Neural progenitor cell (in vitro differentiated cells): ENCODE measurements around the gene LYRM4. TPM values are rescaled to one million over a fixed set of nuclear protein-coding genes. Genes with fewer than 3 reads are reported as not detected.
A peak's percentile ranks its signal among the peaks of the same experiment; 100 is the strongest.

Experiments used
- DNase-seq: peaks from one replicate; pipeline ENCODE4 v3.0.0-alpha.2; 2016; ENCODE audit warnings: low spot score
- H2AFZ ChIP-seq: fragments of 200-600 bp; sonication (generic); replicated peaks from 2 replicates; pipeline ENCODE4 v1.6.1; 2016; ENCODE audit warnings: antibody characterized with exemption
- H3F3A ChIP-seq: fragments of 200-600 bp; sonication (generic); 2 replicates; pipeline ENCODE4 v1.6.1; 2016; ENCODE audit warnings: antibody characterized with exemption, low read depth
- H3K27ac ChIP-seq: fragments of 200-600 bp; sonication (generic); 2 replicates; pipeline ENCODE4 v1.5.1; 2016; ENCODE audit warnings: mild to moderate bottlenecking
- H3K27me3 ChIP-seq: fragments of 200-600 bp; sonication (generic); 2 replicates; pipeline ENCODE4 v1.6.1; 2016; ENCODE audit warnings: mild to moderate bottlenecking, moderate library complexity
- H3K36me3 ChIP-seq: fragments of 200-600 bp; sonication (generic); 2 replicates; pipeline ENCODE4 v1.5.1; 2016
- H3K4me1 ChIP-seq: fragments of 200-600 bp; sonication (generic); 2 replicates; pipeline ENCODE4 v1.6.1; 2016; ENCODE audit warnings: mixed run types
- H3K4me2 ChIP-seq: fragments of 200-600 bp; sonication (generic); 2 replicates; pipeline ENCODE4 v1.6.1; 2016
- H3K4me3 ChIP-seq: fragments of 200-600 bp; sonication (generic); 2 replicates; pipeline ENCODE4 v1.5.1; 2016
- H3K79me2 ChIP-seq: fragments of 200-600 bp; sonication (generic); 2 replicates; pipeline ENCODE4 v1.6.1; 2016; ENCODE audit warnings: low read depth
- H3K9ac ChIP-seq: fragments of 200-600 bp; sonication (generic); 2 replicates; pipeline ENCODE4 v1.6.1; 2016
- H3K9me3 ChIP-seq: fragments of 200-600 bp; sonication (generic); 2 replicates; pipeline ENCODE4 v1.5.1; 2016; ENCODE audit warnings: low read depth
- H4K20me1 ChIP-seq: fragments of 200-600 bp; sonication (generic); 2 replicates; pipeline ENCODE4 v1.6.1; 2016; ENCODE audit warnings: low read depth
- H3K27ac Mint-ChIP-seq: 3 replicates; pipeline ENCODE4 v1.8.0; 2021; ENCODE audit warnings: mixed read lengths
- H3K27me3 Mint-ChIP-seq: 2 replicates; pipeline ENCODE4 v1.8.0; 2022; ENCODE audit warnings: low read depth, mild to moderate bottlenecking, inconsistent platforms, moderate library complexity, mixed read lengths; ENCODE audit not compliant: insufficient read depth
- H3K36me3 Mint-ChIP-seq: 3 replicates; pipeline ENCODE4 v1.8.0; 2021; ENCODE audit warnings: mixed read lengths
- H3K4me1 Mint-ChIP-seq: 3 replicates; pipeline ENCODE4 v1.8.0; 2021; ENCODE audit warnings: mixed read lengths
- H3K4me3 Mint-ChIP-seq: 3 replicates; pipeline ENCODE4 v1.8.0; 2021; ENCODE audit warnings: mild to moderate bottlenecking, moderate library complexity, mixed read lengths
- H3K9me3 Mint-ChIP-seq: 3 replicates; pipeline ENCODE4 v1.8.0; 2020; ENCODE audit warnings: mixed read lengths
- EZH2 ChIP-seq: fragments of 200-600 bp; sonication (generic); IDR thresholded peaks from 2 replicates; pipeline ENCODE4 v1.6.1; 2017; ENCODE audit warnings: antibody characterized with exemption, mild to moderate bottlenecking, moderate library complexity
- EZH2phosphoT487 ChIP-seq: fragments of 200-600 bp; sonication (generic); IDR thresholded peaks from 2 replicates; pipeline ENCODE4 v1.6.1; 2017; ENCODE audit warnings: antibody characterized with exemption
- total RNA-seq: library from RNA; depleted of rRNA; stranded (reverse); fragments of >200 nt; gene quantifications from 2 replicates; pipeline ENCODE4 v1.2.3, GENCODE V29; 2015; ENCODE audit warnings: low replicate concordance
- TF ChIP-seq, protein P1 (sequence below): fragments of 200-600 bp; sonication (generic); IDR thresholded peaks from 2 replicates; pipeline ENCODE4 v1.5.1; 2017; ENCODE audit warnings: antibody characterized with exemption, mild to moderate bottlenecking

The LYRM4 gene
- total RNA-seq, 1 donor from 2014 or later, result 23.9 TPM

- TF ChIP-seq, protein P1, sequence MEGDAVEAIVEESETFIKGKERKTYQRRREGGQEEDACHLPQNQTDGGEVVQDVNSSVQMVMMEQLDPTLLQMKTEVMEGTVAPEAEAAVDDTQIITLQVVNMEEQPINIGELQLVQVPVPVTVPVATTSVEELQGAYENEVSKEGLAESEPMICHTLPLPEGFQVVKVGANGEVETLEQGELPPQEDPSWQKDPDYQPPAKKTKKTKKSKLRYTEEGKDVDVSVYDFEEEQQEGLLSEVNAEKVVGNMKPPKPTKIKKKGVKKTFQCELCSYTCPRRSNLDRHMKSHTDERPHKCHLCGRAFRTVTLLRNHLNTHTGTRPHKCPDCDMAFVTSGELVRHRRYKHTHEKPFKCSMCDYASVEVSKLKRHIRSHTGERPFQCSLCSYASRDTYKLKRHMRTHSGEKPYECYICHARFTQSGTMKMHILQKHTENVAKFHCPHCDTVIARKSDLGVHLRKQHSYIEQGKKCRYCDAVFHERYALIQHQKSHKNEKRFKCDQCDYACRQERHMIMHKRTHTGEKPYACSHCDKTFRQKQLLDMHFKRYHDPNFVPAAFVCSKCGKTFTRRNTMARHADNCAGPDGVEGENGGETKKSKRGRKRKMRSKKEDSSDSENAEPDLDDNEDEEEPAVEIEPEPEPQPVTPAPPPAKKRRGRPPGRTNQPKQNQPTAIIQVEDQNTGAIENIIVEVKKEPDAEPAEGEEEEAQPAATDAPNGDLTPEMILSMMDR, result no peak
- TF ChIP-seq EZH2phosphoT487 (no peak), EZH2 (no peak)
- H4K20me1 ChIP-seq, result no peaks in the 10 kb centered on the region
- Mint-ChIP-seq H3K4me3 (no peak overlapping the region), H3K4me1 (no peaks in the 10 kb centered on the region), H3K27ac (no peak overlapping the region), H3K27me3 (no peaks in the 10 kb centered on the region), H3K36me3 (no peaks in the 10 kb centered on the region), H3K9me3 (no peaks in the 10 kb centered on the region)
- H3K9ac ChIP-seq, result no peak overlapping the region
- no peak overlapping the region for H2AFZ ChIP-seq
- no peaks in the 10 kb centered on the region for H3K9me3 ChIP-seq
- no peak overlapping the region for H3K4me3 ChIP-seq
- no peaks in the 10 kb centered on the region for H3K79me2 ChIP-seq
- H3F3A ChIP-seq, result no peaks in the 10 kb centered on the region
- DNase-seq, result no peak
- H3K36me3 ChIP-seq, result no peaks in the 10 kb centered on the region
- H3K4me2 ChIP-seq, result no peak overlapping the region
- H3K27ac ChIP-seq, result no peak overlapping the region
- no peaks in the 10 kb centered on the region for H3K4me1 ChIP-seq
- no peaks in the 10 kb centered on the region for H3K27me3 ChIP-seq
Observed at GRCh38 chr6:5120011-5120410, 140.7 kb downstream of the LYRM4 start.

DNA sequence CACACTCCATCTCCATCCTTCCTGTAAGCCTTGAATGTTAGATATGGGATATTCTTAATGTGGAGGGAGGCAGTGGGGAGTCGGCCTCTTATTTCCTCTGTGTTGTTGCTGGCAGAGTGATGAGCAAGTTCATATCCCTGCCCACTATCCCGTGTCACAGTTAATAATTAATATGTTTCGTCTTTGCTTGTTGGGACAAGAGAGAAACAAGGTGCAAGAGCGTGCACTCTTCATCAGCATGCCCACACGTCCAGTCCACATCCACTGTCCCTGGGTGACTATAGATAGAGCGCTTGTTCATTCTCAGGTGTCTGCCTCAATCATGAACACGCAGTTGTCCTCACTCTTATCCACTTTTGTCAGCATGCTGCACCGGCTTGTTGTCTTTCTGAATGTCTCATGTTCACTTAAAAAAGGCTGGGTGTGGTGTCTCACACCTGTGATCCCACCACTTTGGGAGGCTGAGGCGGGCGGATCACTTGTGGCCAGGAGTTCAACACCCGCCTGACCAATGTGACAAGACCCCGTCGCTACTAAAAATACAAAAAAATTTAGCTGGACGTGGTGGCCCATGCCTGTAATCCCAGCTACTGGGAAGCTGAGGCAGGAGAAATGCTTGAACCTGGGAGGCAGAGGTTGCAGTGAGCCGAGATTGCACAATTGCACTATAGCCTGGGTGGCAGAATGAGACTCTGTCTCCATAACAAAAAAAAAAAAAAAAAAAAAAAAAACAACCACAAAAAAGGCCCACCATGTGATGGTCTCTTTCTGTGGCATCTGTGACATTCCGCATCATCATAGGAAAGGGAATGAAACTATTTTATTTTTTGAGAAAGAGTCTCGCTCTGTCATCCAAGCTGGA, 141.4 kb downstream of the LYRM4 start:
- Mint-ChIP-seq H3K27me3 (no peaks in the 10 kb centered on the region), H3K27ac (no peak overlapping the region), H3K4me3 (peak overlapping the region; percentile 25), H3K36me3 (no peaks in the 10 kb centered on the region), H3K9me3 (no peaks in the 10 kb centered on the region), H3K4me1 (no peaks in the 10 kb centered on the region)
- no peaks in the 10 kb centered on the region for H3K79me2 ChIP-seq
- no peak overlapping the region for H3K9ac ChIP-seq
- no peaks in the 10 kb centered on the region for H3K36me3 ChIP-seq
- no peak for DNase-seq
- H3K27me3 ChIP-seq, result no peaks in the 10 kb centered on the region
- no peaks in the 10 kb centered on the region for H3K4me1 ChIP-seq
- H3K27ac ChIP-seq, result no peak overlapping the region
- no peak overlapping the region for H3K4me3 ChIP-seq
- H2AFZ ChIP-seq, result no peak overlapping the region
- H4K20me1 ChIP-seq, result no peaks in the 10 kb centered on the region
- H3K4me2 ChIP-seq, result no peak overlapping the region
- H3F3A ChIP-seq, result no peaks in the 10 kb centered on the region
- TF ChIP-seq EZH2phosphoT487 (no peak), EZH2 (no peak)
- TF ChIP-seq, protein P1, result no peak
- no peaks in the 10 kb centered on the region for H3K9me3 ChIP-seq

DNA sequence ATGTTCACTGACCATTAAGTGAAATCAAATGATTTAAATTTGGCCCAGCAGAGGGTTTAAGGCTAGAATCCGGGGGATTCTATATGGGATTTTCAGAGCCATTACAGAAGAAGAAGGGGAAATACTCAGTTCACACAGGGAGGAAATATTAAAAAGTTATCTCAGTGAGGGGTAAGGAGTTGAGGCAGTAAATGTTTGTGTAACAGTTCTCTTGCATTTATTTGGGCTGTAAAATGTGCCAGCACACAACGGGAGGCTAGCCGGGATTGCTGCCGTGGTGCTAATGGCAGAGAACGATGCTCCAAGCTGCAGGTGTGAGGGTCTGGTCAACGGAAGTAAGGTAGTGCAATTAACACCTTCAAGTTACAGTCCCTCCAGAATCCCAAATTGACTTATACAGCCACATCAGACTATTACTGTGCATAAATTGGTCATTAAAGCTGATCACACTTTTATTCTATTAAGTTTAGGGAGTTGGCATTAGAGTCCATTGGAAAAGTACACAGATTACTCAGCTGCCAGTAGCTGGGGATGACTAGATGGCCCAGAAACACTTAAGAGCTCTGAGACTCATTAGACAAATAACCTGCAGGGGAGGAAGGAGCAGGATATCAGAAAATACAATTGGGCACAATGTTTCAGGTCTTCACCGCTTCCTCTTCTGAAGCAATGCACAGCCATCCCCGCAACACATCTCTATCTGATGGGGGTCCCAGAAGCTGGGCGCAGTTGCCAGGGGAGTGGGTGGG, 144.3 kb downstream of the LYRM4 start:
- H3K9me3 Mint-ChIP-seq, result no peaks in the 10 kb centered on the region
- no peak overlapping the region for H3K4me3 ChIP-seq
- H3K4me1 Mint-ChIP-seq, result no peaks in the 10 kb centered on the region
- H3K4me3 Mint-ChIP-seq, result no peak overlapping the region
- no peak overlapping the region for H3K9ac ChIP-seq
- TF ChIP-seq EZH2 (no peak), EZH2phosphoT487 (no peak)
- TF ChIP-seq, protein P1, result no peak
- no peaks in the 10 kb centered on the region for H3K36me3 ChIP-seq
- no peaks in the 10 kb centered on the region for H4K20me1 ChIP-seq
- no peaks in the 10 kb centered on the region for H3F3A ChIP-seq
- H3K27ac ChIP-seq, result no peak overlapping the region
- H3K27ac Mint-ChIP-seq, result no peak overlapping the region
- no peaks in the 10 kb centered on the region for H3K79me2 ChIP-seq
- H3K4me2 ChIP-seq, result no peak overlapping the region
- no peak for DNase-seq
- peaks cover 4% of the 10 kb centered on the region for H3K27me3 Mint-ChIP-seq
- no peaks in the 10 kb centered on the region for H3K9me3 ChIP-seq
- H3K27me3 ChIP-seq, result no peaks in the 10 kb centered on the region
- H3K36me3 Mint-ChIP-seq, result peaks cover 4% of the 10 kb centered on the region
- no peaks in the 10 kb centered on the region for H3K4me1 ChIP-seq
- H2AFZ ChIP-seq, result no peak overlapping the region
